DMS153 (cell line): Measurements from ENCODE around the gene CAMSAP1.
"Not testable (repeated sequence)": the region's sequence is repeated elsewhere in the genome, so short reads cannot be mapped to it uniquely, and the experiment has no call there.

ENCODE experiments used
- DNase-seq: peaks from one replicate; lab custom pipeline; 2025; lab: John Stamatoyannopoulos, UW

Gene CAMSAP1, protein sequence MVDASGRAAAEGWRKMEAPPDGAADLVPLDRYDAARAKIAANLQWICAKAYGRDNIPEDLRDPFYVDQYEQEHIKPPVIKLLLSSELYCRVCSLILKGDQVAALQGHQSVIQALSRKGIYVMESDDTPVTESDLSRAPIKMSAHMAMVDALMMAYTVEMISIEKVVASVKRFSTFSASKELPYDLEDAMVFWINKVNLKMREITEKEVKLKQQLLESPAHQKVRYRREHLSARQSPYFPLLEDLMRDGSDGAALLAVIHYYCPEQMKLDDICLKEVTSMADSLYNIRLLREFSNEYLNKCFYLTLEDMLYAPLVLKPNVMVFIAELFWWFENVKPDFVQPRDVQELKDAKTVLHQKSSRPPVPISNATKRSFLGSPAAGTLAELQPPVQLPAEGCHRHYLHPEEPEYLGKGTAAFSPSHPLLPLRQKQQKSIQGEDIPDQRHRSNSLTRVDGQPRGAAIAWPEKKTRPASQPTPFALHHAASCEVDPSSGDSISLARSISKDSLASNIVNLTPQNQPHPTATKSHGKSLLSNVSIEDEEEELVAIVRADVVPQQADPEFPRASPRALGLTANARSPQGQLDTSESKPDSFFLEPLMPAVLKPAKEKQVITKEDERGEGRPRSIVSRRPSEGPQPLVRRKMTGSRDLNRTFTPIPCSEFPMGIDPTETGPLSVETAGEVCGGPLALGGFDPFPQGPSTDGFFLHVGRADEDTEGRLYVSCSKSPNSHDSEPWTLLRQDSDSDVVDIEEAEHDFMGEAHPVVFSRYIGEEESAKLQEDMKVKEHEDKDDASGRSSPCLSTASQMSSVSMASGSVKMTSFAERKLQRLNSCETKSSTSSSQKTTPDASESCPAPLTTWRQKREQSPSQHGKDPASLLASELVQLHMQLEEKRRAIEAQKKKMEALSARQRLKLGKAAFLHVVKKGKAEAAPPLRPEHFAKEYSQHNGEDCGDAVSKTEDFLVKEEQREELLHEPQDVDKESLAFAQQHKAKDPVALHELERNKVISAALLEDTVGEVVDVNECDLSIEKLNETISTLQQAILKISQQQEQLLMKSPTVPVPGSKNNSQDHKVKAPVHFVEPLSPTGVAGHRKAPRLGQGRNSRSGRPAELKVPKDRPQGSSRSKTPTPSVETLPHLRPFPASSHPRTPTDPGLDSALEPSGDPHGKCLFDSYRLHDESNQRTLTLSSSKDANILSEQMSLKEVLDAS (N-terminal part only)

DNA sequence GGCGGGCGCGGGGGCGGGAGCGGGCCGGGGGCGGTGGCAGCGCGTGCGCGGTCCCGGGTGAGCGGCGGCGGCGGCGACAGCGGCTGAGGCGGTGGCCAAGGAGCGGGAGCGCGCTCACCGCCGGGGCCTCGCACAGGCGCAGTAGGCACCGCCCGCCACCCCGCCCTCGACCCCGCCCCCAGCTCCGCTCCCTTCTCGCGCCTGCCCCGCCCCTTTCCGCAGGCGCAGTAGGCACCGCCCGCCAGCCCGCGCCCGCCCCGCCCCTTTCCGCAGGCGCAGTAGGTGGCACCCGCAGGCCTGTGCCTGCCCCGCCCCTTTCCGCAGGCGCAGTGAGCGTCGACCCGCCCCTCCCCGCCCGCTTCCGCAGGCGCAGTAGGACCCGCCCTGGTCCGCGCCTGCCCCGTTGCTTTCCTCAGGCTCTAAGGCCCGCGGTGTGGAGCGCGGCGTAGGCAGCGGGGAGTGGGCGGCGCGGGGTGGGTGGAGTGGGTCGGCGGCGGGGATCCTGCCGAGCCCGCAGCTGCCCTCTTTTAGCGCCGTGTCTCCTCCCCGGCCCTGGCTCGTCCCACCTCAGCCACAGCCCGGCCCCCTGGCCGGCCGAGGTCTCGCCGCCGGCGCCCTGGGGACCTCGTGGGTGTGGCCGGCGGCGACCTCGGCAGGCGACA, at the start of gene CAMSAP1:
Gene CAMSAP1 (minus strand): TSS at position 116 of the 662 bp plus-strand sequence. CDS start 387 bp downstream, outside the sequence.
- peak; percentile 85 for DNase-seq

DNA sequence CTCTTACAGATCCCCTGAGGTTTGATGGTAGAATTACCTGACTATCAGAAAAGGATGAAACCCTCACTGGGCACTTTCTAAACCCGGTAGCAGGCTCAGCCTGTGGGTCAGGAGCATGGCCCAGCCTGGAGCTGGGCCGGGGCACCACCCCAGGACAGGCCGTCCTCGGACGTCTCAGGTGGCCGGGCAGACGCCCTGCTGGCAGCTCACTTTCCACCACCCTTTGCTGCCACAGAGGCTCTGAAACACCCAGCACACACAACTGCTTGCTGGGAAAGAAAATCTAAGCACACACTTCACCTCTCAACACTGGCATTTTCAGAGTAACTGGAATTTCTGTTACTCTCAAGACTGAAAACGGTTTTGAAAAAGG, 49.4 kb upstream of the CAMSAP1 start:
- DNase-seq: no peak

DNA sequence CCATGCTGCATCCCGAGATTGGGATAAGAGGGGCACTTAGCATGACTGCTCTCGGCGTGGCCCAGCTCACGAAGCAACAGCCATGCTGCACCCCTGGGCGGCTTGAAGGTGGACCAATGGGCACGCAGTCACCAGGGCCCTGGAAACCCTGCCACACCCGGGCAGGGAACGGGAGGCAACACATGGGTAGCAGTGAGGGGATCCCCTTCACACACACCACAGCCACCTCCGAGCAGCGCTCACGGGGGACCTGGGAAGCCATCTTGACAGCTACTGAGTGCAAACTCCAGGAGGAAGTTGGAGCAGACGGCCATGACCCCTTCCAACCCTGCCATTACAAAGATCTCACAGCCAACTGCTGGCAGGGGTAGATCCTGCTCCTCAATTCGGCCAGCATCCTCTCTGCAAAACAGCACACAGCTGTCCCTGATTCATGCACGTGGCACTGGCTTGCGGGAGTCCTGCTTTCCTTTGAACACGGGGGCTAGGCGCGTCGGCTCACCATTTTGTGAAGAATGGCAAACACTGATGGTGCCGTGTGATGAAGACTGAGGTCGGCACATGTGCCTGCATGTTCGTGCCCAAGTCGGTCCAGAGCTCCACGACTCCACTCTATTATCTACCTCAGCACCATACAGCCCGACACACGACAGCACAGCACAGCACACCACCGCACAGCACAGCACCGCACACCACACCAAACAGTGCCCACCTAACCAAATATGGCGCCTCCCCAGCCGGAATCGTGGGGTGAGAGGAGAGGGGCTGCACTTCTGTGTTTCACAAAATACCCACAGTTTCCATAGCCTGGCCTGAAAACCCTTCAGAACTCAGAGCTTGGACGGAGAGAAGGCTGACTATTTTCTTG, 48.8 kb upstream of the CAMSAP1 start:
- DNase-seq: no peak

DNA sequence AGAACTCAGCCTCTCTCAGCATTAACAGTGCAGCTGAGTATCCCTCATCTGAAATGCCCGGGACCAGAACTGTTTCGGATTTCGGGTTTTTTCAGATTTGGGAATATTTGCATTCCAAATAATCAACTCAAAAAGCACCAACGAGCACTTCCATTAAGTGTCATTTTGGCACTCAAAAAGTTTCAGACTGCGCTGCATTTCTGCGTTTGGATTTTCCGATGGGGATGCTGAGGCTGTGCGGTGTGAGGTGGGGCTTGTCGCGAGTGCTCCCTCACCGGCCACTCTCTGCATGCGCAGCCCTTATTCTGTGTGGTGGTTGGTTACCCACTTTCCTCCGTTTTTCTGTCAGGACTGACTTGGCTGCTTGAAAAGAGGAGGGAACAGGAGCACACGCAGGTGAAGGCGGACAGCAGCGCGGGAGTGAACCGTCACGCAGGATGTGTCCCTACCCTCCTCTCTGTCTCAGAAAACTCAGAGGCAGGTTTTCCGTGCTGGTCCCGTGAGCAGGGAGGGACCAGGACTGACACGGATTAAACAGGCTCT, 45.4 kb upstream of the CAMSAP1 start:
- no peak for DNase-seq

DNA sequence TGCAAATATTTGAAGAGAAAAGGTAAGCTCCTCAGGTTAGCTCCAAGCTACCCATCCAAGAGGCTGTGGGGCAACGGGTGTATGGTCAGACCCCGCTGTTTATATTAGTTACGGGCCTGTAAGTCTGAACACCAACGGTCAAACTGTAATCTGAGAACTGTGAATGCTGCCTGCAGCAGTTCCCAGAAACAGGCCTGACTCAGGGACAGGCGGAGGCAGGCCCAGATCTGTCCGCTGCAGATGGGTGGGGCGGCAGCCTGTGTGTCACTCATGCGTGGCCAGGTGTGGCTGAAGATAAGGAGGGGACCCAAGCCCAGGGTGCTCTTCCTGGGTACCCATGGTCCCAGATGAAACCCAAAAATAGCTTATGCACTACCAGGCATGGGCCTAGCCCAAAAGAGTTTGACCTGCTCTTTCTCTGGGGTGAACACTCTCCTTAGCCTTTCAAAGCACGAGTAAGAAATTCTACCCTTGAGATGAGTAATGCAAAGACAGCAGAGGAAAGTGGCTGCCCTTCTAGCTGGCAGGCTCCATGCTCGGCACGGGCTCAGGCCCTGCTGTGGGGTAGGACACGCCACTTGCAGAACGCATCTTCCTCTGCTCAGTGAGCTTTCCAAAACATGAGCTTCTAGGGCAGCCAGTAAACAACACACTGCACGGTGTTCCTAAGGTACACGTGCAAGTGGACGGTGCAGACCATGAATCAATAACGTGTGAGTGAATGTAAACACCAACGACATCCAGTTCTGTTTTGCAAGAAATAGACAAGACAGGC, 44.7 kb upstream of the CAMSAP1 start:
- peak; percentile 88 for DNase-seq

DNA sequence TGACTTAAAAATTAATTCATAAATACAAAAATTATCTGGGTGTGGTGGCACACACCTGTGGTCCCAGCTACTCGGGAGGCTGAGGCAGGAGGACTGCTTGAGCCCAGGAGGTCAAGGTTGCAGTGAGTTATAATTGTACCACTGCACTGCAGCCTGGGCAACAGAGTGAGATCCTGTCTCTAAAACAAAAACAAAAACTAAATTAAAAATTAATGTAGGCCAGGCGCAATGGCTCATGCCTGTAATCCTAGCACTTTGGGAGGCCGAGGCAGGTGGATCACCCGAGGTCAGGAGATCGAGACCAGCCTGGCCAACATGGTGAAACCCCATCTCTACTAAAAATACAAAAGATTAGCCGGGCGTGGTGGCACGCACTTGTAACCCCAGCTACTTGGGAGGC, 44.0 kb upstream of the CAMSAP1 start:
- not testable (repeated sequence) for DNase-seq

DNA sequence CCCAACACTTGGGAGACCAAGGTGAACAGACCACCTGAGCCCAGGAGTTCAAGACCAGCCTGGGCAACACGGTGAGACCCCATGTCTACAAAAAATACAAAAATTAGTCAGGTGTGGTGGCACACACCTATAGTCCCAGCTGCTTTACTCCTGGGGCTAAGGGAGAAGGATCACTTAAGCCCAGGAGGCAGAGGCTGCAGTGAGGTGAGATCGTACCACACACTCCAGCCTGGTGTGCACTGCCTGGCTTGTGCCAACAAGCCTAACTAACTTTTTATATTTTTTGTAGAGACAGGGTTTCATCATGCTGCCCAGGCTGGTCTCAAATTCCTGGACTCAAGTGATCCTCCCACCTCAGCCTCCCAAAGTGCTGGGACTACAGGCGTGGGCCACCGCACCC, 43.5 kb upstream of the CAMSAP1 start:
- not testable (repeated sequence) for DNase-seq

DNA sequence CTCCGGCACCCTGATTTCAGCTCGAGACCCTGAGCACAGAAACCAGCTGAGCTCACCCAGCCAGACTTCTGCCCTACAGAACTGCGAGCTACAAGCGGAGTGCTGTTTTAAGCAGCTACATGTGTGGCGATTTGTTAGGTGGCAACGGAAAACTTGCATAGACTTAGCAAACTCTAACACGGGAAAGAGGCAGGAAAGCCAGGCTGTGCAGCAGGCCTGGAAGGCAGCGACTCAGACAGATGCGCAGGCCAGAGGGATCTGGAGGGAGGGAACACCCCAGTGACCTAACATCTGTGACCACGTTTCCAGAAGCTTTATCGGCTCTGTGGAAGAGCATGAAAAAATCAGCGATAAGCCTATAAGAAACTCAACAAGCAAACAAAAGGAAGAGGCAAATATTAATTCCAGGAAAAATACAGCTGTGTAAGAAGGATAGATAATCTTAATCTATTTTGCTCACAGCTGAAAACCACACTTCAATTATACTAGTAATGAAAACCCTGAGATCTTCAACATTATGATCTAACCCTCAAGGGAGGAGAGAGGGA, 42.9 kb upstream of the CAMSAP1 start:
- DNase-seq: no peak

DNA sequence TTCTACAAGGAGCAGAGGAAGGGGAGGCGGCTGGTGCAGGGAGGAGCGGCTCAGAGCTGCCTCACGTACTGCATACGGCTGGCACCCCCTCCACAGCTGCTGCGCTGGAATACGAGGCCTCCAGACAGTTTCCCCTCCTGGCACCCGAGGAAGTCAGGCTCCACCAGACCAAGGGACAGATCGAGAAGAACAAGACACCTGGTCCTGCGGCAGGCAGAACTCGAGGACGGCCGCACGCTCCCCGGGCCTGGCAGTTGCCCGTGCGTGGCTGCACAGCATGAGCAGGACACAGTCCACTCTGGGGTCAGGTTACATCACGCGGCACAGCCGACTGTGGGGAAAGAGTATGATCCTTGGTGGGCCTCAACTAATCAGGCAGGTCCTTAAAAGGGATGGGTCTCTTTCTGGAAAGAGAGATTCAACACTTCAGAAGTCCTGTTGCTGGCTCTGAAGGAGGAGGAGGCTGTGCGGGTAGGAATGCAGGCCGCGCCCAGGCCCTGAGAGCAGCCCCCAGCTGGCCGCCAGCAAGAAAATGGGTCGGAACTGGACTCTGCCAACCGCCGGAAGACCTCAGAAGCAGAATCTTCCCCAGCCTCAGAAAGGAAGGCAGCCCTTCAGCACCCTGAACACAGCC, 42.3 kb upstream of the CAMSAP1 start:
- no peak for DNase-seq

DNA sequence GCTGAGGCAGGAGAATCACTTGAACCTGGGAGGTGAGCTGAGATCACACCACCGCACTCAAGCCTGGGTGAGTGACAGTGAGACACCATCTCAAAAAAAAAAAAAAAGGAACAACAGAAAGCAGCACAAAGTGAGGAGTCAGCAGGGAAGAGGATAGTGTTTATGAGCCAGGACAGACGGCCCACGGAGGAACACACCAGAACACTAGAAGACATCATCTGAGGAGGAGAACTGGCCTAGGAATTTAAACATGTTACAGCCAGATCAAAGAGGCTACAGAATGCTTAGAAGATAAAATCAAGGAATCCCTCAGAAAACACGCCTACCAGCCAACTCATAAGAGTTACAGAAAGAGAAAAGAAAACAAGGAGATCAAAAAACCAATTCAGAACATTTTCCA, 41.6 kb upstream of the CAMSAP1 start:
- DNase-seq: no peak

DNA sequence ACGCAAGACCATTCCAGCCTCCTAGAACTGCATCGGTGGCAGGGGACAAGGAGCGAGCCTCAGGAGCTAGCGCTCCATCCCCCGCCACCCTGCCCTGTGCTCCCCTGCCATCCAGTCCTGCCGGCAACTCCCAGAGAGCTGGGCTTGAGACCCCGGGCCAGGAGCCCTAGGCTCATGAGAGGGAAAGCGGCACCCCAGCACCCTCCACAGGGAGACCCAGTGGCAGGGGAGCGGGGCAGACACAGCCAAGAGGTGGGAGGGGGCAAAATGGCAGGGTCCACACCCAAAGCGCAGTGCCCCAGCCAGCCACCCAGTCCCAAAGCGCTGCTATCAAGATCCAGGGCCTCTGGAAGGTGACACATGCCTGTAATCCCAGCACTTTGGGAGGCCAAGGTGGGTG, 41.1 kb upstream of the CAMSAP1 start:
- no peak for DNase-seq

DNA sequence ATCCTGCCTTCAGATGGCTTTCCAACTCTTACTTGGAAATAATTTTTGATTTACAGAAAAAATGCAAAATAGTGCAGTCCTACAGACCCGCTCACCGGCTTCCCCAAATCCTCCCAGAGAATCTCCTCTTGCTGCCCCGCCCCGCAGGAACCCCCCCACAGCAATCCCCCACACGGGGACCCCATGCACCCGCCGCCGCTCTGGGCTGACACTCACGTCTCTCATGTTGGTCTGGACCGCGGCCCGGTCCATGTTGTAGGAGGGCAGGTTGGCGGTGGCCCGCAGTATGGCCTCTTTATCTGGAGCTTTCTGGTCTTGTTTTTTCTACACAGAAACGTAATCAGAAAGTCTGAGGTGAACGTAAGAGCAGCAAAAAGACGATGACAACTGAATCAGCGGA, 40.2 kb upstream of the CAMSAP1 start:
- no peak for DNase-seq

DNA sequence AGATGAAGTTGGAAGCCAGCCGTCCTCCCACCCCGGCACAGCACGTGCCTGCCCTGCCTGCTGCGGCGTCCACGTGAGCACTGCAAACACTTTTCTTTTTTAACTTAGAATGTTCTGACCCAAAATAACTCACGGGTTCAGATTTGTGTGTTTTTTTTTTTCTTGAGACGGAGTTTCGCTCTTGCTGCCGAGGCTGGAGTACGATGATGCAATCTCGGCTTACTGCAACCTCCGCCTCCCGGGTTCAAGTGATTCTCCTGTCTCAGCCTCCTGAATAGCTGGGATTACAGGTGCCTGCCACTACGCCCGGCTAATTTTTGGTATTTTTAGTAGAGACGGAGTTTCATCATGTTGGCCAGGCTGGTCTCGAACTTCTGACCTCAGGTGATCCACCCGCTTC, 39.8 kb upstream of the CAMSAP1 start:
- not testable (repeated sequence) for DNase-seq

DNA sequence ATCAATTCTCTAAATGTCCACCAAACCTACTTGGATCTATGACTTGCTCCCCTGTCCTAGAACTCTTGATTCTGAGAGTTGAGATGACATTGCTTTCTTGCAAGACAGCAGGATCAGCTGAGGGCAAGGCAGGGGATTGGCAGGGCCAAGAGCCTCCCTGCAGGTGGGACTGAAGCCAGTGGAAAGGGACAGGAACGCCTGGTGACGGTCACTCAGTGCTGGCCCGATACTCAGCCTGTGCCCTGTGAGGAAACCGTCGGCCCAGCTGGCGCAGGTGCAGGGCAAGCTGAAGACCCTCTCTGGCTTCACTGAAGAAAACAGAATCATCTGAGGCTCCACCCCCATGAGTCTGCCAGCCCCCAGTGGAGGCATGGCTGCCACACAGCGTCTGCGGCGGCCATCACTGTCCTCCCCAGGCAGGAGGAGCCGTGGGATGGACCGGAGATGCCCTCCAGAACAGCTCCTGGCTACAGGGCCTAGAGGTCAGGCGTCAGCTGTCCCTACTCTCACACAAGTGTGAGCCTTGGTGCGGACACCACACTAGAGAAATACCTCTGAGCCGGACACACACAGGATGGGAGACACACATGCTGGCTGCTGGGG, 39.1 kb upstream of the CAMSAP1 start:
- DNase-seq: no peak

DNA sequence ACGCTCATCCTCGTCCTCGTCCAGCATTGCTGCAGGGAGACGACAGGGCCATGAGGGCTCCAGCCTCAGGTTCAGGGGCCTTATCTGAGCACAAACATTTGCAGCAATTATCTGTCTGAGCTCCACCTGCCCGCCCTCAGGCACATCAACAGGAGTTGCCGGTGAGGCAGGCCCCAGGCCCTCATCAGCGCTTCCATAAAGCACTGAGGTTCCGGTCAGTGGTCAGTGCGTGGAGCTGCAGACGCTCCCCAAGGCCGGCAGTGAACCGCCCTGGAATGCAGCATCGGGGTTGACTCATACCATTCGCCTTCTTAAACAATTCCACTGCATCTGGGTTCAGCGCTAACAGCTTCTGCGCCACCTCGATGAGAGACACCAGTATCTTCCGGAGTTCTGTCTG, 38.6 kb upstream of the CAMSAP1 start:
- no peak for DNase-seq

DNA sequence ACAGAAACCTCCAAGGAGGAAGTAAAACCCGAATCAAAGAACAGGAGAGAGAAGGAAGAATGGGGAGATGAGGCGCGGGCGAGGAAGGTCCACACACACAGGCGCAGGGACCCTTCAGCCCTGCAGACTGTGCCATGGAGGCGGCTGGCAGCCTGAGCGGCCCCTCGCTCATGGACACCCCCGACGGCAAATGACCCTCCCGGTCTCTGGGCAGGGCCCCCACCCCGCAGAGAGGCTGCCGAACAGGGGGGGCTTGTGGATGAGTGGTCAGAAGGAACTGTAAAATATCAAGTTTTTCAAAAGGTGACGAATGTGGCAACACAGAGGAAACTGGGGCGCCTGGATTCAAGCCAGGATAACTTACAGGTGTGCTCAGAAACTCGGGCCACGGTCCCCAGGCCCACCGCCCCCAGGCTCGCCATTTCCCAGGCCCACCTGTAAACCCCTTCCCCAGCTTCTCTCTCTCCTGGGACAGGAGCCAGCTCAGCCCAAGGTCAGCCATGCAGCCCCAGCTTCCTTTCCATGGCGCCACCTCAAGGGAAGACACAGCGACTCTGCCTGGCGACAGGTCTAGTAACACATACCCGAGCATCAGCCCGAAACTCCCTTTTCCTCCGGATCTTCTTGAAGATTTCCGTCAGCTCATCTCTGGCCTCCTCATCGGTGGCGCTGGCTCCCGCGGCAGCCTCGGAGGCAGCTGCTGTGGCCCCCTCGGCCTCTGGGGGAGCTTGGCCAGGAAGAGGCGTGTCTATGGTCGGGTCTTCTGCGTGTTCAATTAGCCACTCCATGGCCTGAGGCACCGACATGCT, 37.3 kb upstream of the CAMSAP1 start:
- no peak for DNase-seq

DNA sequence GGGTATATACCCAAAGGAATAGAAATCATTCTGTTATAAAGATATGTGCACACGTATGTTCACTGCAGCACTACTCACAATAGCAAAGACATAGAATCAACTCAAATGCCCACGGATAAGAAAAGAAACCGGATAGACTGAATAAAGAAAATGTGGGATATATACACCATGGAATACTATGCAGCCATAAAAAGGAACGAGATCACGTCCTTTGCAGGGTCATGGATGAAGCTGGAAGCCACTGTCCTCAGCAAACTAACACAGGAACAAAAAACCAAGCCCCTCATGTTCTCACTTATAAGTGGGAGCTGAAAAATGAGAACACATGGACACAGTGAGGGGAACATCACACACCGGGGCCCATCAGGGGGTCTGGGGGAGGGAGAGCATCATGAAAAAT, 36.3 kb upstream of the CAMSAP1 start:
- DNase-seq: not testable (repeated sequence)
